ENCODE data around the gene CPA2.

Gene CPA2

GRCh38 chr7:130270947-130271800 lies 4.5 kb downstream of the CPA2 start:
- no peak for TF ChIP-seq GATA1 (IDR thresholded peaks at IDR 0.05; ENCODE audit: low read depth, low read length)
- TF ChIP-seq POLR2A (IDR thresholded peaks at IDR 0.05; ENCODE audit: low read length) = no peak
- DNase-seq = no peak

- TF ChIP-seq GATA1 (IDR thresholded peaks at IDR 0.05; ENCODE audit: low read depth, low read length) (no peak), POLR2A (IDR thresholded peaks at IDR 0.05; ENCODE audit: low read length) (no peak)
- no peak for DNase-seq
These were observed 5.9 kb downstream of the CPA2 start for GRCh38 chr7:130272381-130273080.

- TF ChIP-seq GATA1 (IDR thresholded peaks at IDR 0.05; ENCODE audit: low read depth, low read length) (no peak), POLR2A (IDR thresholded peaks at IDR 0.05; ENCODE audit: low read length) (no peak)
- DNase-seq = no peak
These were observed 6.6 kb downstream of the CPA2 start for GRCh38 chr7:130273081-130273932.

- TF ChIP-seq GATA1 (IDR thresholded peaks at IDR 0.05; ENCODE audit: low read depth, low read length) (no peak), POLR2A (IDR thresholded peaks at IDR 0.05; ENCODE audit: low read length) (no peak)
- DNase-seq = no peak
These were observed 7.2 kb downstream of the CPA2 start for GRCh38 chr7:130273933-130274255.

- no peak for TF ChIP-seq POLR2A (IDR thresholded peaks at IDR 0.05; ENCODE audit: low read length)
- TF ChIP-seq GATA1 (IDR thresholded peaks at IDR 0.05; ENCODE audit: low read depth, low read length) = no peak
These were observed 7.6 kb downstream of the CPA2 start for GRCh38 chr7:130274296-130274695.

GRCh38 chr7:130274983-130275591 lies 8.4 kb downstream of the CPA2 start:
- no peak for TF ChIP-seq POLR2A (IDR thresholded peaks at IDR 0.05; ENCODE audit: low read length)
- no peak for DNase-seq

More at GRCh38 chr7:130274296-130274695, 7.6 kb downstream of the CPA2 start:
- no peak for DNase-seq

GRCh38 chr7:130275826-130276297 lies 9.2 kb downstream of the CPA2 start:
- TF ChIP-seq POLR2A (IDR thresholded peaks at IDR 0.05; ENCODE audit: low read length) (no peak), GATA1 (IDR thresholded peaks at IDR 0.05; ENCODE audit: low read depth, low read length) (no peak)
- DNase-seq = no peak

GRCh38 chr7:130276796-130277762 lies 10.4 kb downstream of the CPA2 start:
- TF ChIP-seq GATA1 (IDR thresholded peaks at IDR 0.05; ENCODE audit: low read depth, low read length) (no peak), POLR2A (IDR thresholded peaks at IDR 0.05; ENCODE audit: low read length) (no peak)
- DNase-seq = no peak

- peak; percentile 14 to 27 for DNase-seq
These were observed 11.3 kb downstream of the CPA2 start for GRCh38 chr7:130277763-130278643.

GRCh38 chr7:130278860-130279259 lies 12.2 kb downstream of the CPA2 start:
- no peak for DNase-seq
- no peak for TF ChIP-seq POLR2A (IDR thresholded peaks at IDR 0.05; ENCODE audit: low read length)

More at GRCh38 chr7:130277763-130278643, 11.3 kb downstream of the CPA2 start:
- no peak for TF ChIP-seq POLR2A (IDR thresholded peaks at IDR 0.05; ENCODE audit: low read length)
- TF ChIP-seq GATA1 (IDR thresholded peaks at IDR 0.05; ENCODE audit: low read depth, low read length) = no peak

- DNase-seq = no peak
- TF ChIP-seq POLR2A (IDR thresholded peaks at IDR 0.05; ENCODE audit: low read length) (no peak), GATA1 (IDR thresholded peaks at IDR 0.05; ENCODE audit: low read depth, low read length) (no peak)
These were observed 12.6 kb downstream of the CPA2 start for GRCh38 chr7:130279286-130279685.

GRCh38 chr7:130279906-130280305 lies 13.2 kb downstream of the CPA2 start:
- TF ChIP-seq GATA1 (IDR thresholded peaks at IDR 0.05; ENCODE audit: low read depth, low read length) = no peak
- TF ChIP-seq POLR2A (IDR thresholded peaks at IDR 0.05; ENCODE audit: low read length) = no peak
- DNase-seq = no peak
